Measurements from ENCODE around the gene PPP1R13B.

Gene PPP1R13B

DNA sequence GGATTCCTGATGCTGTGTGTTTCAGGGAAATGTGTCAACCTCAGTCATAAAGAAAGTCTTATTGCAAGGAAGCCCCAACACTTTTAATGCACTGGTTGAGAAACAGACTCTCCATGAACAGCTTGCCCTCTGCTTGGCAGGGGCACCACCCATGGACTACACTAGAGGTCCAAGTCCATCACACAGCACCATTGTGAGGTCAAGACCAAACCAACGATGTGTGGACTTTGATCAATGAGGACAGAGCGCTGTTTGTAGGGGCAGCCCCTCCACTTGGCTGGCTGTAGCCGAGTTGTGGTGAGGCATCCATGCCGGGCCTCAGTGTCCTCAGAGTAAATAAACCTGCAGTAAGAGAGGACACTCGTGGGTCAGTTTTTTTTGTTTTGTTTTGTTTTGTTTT, 102.0 kb downstream of the PPP1R13B start:
- no peak for DNase-seq (ENCODE audit: low read depth)

DNA sequence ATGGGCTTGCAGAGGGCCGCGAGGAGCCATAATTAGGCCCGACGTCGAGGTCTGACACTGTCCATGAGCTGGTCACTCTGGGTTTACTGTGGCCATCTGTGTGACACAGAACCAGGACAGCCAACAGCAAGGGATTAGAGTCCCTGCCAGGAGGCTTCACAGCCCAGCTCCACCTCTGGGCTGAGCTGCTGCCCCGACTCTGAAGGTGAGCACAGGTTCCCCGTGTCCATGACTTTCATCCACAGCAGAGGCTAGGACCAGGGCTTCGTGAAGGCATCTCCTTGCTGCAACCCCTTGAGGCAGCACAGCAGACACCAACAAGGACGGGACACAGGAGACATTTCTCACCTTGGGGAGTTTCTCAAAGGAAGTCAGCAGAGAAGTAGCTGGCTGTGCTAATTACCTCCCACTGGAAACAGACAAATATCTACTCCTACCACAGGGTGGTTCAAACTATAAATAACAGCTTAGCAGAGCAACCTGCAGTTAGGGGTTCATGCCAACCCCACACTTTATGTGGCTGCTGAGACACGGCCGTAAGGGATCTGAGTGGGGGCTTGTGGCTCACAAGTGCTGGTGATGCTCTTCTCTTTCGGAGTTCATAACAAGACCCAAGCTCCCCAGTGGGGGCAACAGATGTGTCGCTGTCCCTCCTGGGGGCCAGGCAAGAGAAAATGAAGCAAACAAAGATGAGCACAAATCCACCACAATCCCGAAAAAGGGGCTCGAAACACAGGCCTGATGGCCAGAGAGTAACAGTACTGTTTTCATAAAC, 102.6 kb downstream of the PPP1R13B start:
- Histone ChIP-seq H3K27me3 (replicated peaks; ENCODE audit: control insufficient read depth, insufficient read depth, low read length) (no peaks in the 10 kb centered on the region), H3K36me3 (ENCODE audit: control insufficient read depth, insufficient read depth, low read length, severe bottlenecking) (no peaks in the 10 kb centered on the region), H3K4me1 (ENCODE audit: control insufficient read depth, insufficient read depth, low read length) (no peaks in the 10 kb centered on the region), H3K4me3 (ENCODE audit: low read length) (no peak overlapping the region), H3K9me3 (ENCODE audit: control insufficient read depth, low read length) (no peaks in the 10 kb centered on the region), H3K9ac (ENCODE audit: low read length) (no peak overlapping the region)
- no peak for DNase-seq (ENCODE audit: low read depth)

More for the DNA sequence above, 102.0 kb downstream of the PPP1R13B start:
- Histone ChIP-seq H3K27me3 (replicated peaks; ENCODE audit: control insufficient read depth, insufficient read depth, low read length) (no peaks in the 10 kb centered on the region), H3K36me3 (ENCODE audit: control insufficient read depth, insufficient read depth, low read length, severe bottlenecking) (no peaks in the 10 kb centered on the region), H3K9me3 (ENCODE audit: control insufficient read depth, low read length) (no peaks in the 10 kb centered on the region), H3K4me3 (ENCODE audit: low read length) (no peak overlapping the region), H3K4me1 (ENCODE audit: control insufficient read depth, insufficient read depth, low read length) (no peaks in the 10 kb centered on the region), H3K9ac (ENCODE audit: low read length) (no peak overlapping the region)

DNA sequence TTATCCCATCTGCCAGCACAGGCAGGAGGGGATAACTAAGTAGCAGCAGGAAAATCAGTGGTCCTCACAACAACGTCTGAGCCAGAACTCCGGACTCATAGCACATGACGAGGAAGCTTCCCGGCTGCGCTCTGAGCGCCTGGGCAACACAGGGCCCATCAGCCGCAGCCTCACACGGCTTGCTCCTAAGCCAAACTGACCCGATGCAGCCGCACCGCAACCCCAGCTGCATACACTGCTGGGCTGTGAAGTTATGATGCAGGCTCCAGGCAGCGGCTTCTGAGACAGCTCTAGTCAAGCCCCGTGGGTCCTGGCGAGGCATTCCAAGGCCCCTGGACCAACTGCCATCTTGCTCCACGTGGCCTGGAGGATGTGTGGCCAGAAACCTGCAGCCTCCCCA, 103.7 kb downstream of the PPP1R13B start:
- Histone ChIP-seq H3K27me3 (replicated peaks; ENCODE audit: control insufficient read depth, insufficient read depth, low read length) (no peaks in the 10 kb centered on the region), H3K4me3 (ENCODE audit: low read length) (no peak overlapping the region), H3K4me1 (ENCODE audit: control insufficient read depth, insufficient read depth, low read length) (no peaks in the 10 kb centered on the region), H3K36me3 (ENCODE audit: control insufficient read depth, insufficient read depth, low read length, severe bottlenecking) (no peaks in the 10 kb centered on the region), H3K9me3 (ENCODE audit: control insufficient read depth, low read length) (no peaks in the 10 kb centered on the region), H3K9ac (ENCODE audit: low read length) (no peak overlapping the region)
- no peak for DNase-seq (ENCODE audit: low read depth)

DNA sequence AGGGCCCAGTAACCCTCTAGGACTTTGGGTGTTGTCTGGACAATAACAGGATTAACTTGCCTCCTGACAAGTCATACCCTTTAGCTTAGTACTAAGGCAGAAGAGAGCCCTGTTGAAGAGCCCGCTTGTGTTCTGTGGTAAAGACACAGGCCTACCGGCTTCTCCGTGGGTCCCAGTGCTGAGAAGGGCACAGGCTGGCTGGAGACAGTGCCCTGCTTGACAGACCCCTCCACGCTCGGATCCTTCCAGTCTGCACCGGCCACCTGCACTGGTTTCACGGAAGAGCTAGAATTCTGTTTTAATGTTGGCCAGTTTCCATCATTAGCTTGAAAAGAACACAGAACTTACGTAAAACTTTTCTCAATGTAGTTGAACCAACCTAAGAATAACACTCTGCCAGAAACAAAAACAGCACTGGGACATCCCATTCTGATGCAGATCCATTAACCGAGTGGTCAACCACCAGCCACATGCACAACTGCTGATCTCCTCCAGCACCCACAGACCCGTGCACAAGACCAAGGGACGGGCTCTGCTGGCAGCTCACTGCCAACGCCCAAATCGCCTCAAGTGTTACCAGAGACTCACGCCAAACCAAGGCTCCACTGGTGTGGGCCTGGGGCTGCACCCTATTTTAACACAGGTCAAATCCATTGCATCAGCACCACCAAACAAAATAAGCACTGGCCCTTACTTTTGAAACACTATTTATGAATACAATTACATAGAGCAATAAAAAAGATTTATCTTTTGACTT, 104.7 kb downstream of the PPP1R13B start:
- Histone ChIP-seq H3K4me1 (ENCODE audit: control insufficient read depth, insufficient read depth, low read length) (no peaks in the 10 kb centered on the region), H3K27me3 (replicated peaks; ENCODE audit: control insufficient read depth, insufficient read depth, low read length) (no peaks in the 10 kb centered on the region), H3K36me3 (ENCODE audit: control insufficient read depth, insufficient read depth, low read length, severe bottlenecking) (no peaks in the 10 kb centered on the region), H3K9me3 (ENCODE audit: control insufficient read depth, low read length) (no peaks in the 10 kb centered on the region), H3K9ac (ENCODE audit: low read length) (no peak overlapping the region), H3K4me3 (ENCODE audit: low read length) (no peak overlapping the region)
- no peak for DNase-seq (ENCODE audit: low read depth)

DNA sequence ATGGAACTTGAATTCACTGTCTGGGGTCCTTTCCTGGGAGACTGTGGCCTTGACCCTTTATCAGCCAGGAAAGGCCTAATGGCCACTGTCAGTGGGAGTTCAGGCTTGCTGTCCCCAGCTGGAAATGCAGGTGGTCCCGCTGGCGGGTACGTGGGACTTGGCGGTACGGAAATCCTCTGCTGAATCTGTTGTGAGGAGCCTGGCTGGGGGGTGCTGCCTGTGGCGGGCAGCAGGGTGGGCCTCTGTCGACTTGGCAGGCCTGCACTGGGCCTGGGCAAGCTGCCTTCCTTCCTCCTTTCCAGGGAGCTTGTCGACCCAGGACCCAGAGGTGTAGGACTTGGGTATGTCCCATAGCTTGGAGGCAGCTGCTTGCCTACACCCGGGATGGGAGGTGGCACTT, 105.5 kb downstream of the PPP1R13B start:
- peaks cover 3% of the 10 kb centered on the region for H3K4me1 ChIP-seq (ENCODE audit: control insufficient read depth, insufficient read depth, low read length)
- no peaks in the 10 kb centered on the region for H3K9me3 ChIP-seq (ENCODE audit: control insufficient read depth, low read length)
- no peaks in the 10 kb centered on the region for H3K27me3 ChIP-seq (replicated peaks; ENCODE audit: control insufficient read depth, insufficient read depth, low read length)
- no peak overlapping the region for H3K9ac ChIP-seq (ENCODE audit: low read length)
- no peak overlapping the region for H3K4me3 ChIP-seq (ENCODE audit: low read length)
- H3K36me3 ChIP-seq (ENCODE audit: control insufficient read depth, insufficient read depth, low read length, severe bottlenecking), result no peaks in the 10 kb centered on the region
- no peak for DNase-seq (ENCODE audit: low read depth)

DNA sequence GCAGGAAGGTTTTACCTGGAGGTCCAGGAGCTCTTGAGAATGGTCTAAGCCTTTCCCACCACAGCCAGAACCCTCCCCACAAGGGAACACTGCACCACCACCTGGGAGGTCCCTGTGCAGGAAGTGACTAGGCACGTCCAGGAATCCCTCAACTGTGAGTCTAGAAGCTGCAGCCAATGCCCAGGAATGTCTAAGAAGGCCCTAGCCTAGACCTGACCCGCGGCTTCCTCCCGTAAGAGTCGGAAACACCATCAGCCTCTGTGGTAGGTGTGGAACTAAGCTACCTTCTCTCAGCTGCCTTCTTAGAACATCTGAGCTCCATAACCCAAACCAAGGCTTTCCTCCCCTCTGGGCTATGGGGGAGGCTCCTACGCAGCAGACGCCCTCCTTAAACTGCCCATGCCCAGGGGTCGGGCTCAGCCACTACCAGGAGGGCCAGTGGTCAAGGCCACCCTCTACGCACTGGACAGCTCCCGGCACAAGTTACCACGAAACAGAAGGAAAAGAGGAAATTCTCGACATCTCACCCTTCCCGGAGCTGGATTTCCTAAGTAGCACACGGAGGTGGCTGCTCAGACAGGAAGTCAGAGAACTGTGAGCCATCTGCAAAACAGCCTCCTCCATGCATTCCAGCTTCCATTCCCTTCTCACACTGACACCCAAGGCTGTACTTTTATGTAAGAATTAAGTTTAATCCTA, 106.2 kb downstream of the PPP1R13B start:
- H3K4me3 ChIP-seq (ENCODE audit: low read length), result no peak overlapping the region

DNA sequence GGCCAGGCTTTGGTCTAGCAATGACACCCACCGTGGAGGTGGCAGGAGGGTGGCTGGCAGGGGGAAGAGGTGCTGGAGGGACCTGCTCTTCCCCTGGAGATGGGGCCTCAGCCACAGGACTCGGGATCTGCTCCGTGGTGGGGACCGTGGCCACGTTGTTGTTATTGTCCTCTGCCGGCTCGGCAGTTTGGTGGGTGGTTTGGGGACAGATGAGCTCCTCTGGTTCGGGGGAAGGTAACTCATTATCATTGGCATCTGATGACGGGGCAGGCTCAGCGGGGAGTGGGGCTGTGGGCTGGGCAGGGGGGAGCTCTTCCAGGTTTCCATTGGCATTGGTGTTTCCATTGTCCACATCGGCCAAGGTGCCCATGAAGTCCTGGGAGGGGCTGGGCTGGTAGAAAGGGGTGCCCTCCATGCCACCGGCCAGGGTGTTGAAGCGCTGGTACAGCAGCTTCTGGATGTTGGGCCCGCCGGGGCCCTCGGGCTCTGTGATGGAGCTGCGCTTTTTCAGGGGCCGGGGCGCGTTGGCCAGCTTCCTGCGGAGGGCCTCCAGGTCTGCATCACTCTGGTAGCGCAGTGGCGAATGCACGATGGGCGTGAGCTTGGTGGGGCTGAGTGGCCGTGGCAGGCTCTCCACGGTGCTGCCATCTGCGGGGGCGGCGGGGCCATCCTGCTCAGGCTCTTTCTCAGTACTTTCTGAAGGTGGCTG, 107.4 kb downstream of the PPP1R13B start:
- Histone ChIP-seq H3K27me3 (replicated peaks; ENCODE audit: control insufficient read depth, insufficient read depth, low read length) (no peaks in the 10 kb centered on the region), H3K36me3 (ENCODE audit: control insufficient read depth, insufficient read depth, low read length, severe bottlenecking) (no peaks in the 10 kb centered on the region), H3K9ac (ENCODE audit: low read length) (no peak overlapping the region), H3K4me3 (ENCODE audit: low read length) (no peak overlapping the region), H3K4me1 (ENCODE audit: control insufficient read depth, insufficient read depth, low read length) (peaks cover 4% of the 10 kb centered on the region), H3K9me3 (ENCODE audit: control insufficient read depth, low read length) (no peaks in the 10 kb centered on the region)
- DNase-seq (ENCODE audit: low read depth), result no peak

More for the DNA sequence above, 106.2 kb downstream of the PPP1R13B start:
- Histone ChIP-seq H3K27me3 (replicated peaks; ENCODE audit: control insufficient read depth, insufficient read depth, low read length) (no peaks in the 10 kb centered on the region), H3K9ac (ENCODE audit: low read length) (no peak overlapping the region), H3K36me3 (ENCODE audit: control insufficient read depth, insufficient read depth, low read length, severe bottlenecking) (no peaks in the 10 kb centered on the region), H3K9me3 (ENCODE audit: control insufficient read depth, low read length) (no peaks in the 10 kb centered on the region), H3K4me1 (ENCODE audit: control insufficient read depth, insufficient read depth, low read length) (peaks cover 4% of the 10 kb centered on the region)
- peak; percentile 3 for DNase-seq (ENCODE audit: low read depth)

DNA sequence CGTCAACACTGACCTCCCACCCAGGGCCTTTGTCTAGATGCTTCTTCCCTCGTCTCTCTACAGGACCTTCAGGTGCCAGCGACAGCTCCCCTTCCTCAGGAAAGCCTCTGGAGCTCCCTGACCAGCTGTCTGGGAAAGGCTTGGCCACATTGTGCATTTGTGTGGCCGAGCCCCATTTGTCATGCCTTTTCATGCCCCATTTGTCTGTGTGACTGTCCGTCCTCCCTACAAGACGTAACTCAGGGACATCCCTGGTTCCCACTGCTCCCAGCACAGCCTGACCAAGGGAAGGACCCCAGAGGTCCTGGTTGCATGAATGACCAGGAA, 107.9 kb downstream of the PPP1R13B start:
- Histone ChIP-seq H3K4me1 (ENCODE audit: control insufficient read depth, insufficient read depth, low read length) (peaks cover 4% of the 10 kb centered on the region), H3K36me3 (ENCODE audit: control insufficient read depth, insufficient read depth, low read length, severe bottlenecking) (peaks cover under 1% of the 10 kb centered on the region), H3K27me3 (replicated peaks; ENCODE audit: control insufficient read depth, insufficient read depth, low read length) (no peaks in the 10 kb centered on the region), H3K4me3 (ENCODE audit: low read length) (no peak overlapping the region), H3K9me3 (ENCODE audit: control insufficient read depth, low read length) (no peaks in the 10 kb centered on the region), H3K9ac (ENCODE audit: low read length) (no peak overlapping the region)
- no peak for DNase-seq (ENCODE audit: low read depth)

DNA sequence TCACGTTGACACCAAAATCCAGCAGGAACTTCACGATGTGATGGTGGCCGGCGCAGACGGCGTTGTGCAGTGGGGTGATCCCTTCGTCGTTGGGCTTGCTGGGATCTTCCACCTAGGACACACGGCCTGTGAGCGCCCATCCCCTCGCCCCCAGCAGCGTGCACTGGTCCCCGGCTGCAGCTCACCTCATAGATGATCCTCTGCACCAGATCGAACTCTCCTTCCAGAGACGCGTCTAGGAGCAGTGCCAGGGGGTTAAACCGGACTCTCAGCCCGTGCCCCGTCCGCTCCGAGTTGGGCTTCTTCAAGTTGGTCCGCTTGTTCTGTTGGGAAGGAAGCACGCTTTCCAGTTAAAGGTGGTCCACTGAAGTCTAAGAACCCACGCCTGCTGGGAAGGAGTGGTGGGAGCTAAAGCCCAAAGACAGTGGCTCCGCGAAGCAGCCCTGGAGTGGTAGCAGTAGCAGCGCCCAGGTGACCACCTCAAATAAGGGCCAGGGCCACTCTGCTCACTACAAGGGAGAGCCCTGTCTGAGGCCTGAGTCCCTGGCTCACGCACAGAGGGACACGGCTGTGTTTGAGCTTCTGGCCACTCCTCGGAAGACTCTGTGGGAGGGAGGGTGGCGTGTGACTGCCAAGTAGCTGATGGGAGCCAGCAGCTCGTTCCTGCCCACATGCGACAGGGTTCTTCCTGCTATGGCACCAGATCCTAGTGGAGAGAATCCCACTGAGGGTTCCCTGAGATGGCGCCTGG, 108.5 kb downstream of the PPP1R13B start:
- Histone ChIP-seq H3K4me3 (ENCODE audit: low read length) (no peak overlapping the region), H3K9ac (ENCODE audit: low read length) (no peak overlapping the region), H3K36me3 (ENCODE audit: control insufficient read depth, insufficient read depth, low read length, severe bottlenecking) (peaks cover 6% of the 10 kb centered on the region), H3K27me3 (replicated peaks; ENCODE audit: control insufficient read depth, insufficient read depth, low read length) (no peaks in the 10 kb centered on the region), H3K4me1 (ENCODE audit: control insufficient read depth, insufficient read depth, low read length) (peaks cover 4% of the 10 kb centered on the region), H3K9me3 (ENCODE audit: control insufficient read depth, low read length) (no peaks in the 10 kb centered on the region)
- DNase-seq (ENCODE audit: low read depth), result no peak

DNA sequence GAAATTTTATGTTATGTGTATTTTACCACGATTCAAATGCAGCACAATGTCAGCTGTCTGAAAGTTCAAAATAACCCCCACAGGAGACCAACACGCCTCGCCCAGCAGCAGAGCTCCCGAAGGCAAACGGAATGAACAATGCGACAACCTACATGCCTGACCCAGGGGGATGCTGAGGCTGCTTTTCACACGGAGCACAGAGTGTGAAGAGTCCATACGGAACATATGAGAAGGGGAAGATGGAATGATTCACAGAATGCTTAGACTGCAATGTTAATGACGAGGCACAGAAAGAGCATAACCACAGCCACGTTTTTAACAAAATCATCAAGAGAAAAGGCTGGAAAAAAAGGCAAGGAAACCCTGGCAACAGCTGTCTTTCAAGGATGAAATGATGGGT, 109.2 kb downstream of the PPP1R13B start:
- Histone ChIP-seq H3K27me3 (replicated peaks; ENCODE audit: control insufficient read depth, insufficient read depth, low read length) (no peaks in the 10 kb centered on the region), H3K9me3 (ENCODE audit: control insufficient read depth, low read length) (no peaks in the 10 kb centered on the region), H3K9ac (ENCODE audit: low read length) (no peak overlapping the region), H3K36me3 (ENCODE audit: control insufficient read depth, insufficient read depth, low read length, severe bottlenecking) (peaks cover 13% of the 10 kb centered on the region), H3K4me1 (ENCODE audit: control insufficient read depth, insufficient read depth, low read length) (peaks cover 4% of the 10 kb centered on the region), H3K4me3 (ENCODE audit: low read length) (no peak overlapping the region)
- DNase-seq (ENCODE audit: low read depth), result no peak

Data from adipocyte (in vitro differentiated cells).